Erythroblast (primary cell): Measurements from ENCODE around the gene BTF3L4.
"Not testable (repeated sequence)": the region's sequence is repeated elsewhere in the genome, so short reads cannot be mapped to it uniquely, and the experiment has no call there.

ENCODE experiments used
- DNase-seq, 2 experiments: peaks; one replicate each; lab custom pipeline; 2025; lab: John Stamatoyannopoulos, UW
- GATA1 ChIP-seq: IDR thresholded peaks from 2 replicates; pipeline ENCODE4 v1.6.1; 2011; ENCODE audit warnings: low read depth, mild to moderate bottlenecking, control low read depth, low read length, moderate library complexity
- POLR2A ChIP-seq: IDR thresholded peaks from 2 replicates; pipeline ENCODE4 v1.6.1; 2011; ENCODE audit warnings: mild to moderate bottlenecking, low read length

Gene BTF3L4

DNA sequence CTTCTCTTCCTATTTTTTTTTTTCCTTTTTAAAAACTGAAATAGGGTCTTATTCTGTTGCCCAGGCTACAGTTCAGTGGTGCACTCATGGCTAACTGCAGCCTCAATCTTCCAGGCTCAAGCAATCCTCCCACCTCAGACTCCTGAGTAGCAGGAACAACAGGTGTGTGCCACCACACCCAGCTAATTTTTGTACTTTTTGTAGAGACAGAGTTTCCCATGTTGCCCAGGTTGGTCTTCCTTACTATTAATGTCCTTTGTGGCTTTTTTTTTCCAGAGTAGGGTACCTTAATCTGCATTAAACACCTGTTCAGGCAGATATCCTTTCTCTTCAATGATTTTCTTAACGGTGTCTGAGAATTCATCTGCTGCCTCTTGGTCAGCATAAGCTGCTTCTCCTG, 18.2 kb upstream of the BTF3L4 start:
- no peak for DNase-seq
- TF ChIP-seq GATA1 (no peak), POLR2A (no peak)

- TF ChIP-seq GATA1 (no peak), POLR2A (no peak)
- no peak for DNase-seq
Observed at GRCh38 chr1:52041551-52042185, 14.4 kb upstream of the BTF3L4 start.

- TF ChIP-seq POLR2A (no peak), GATA1 (no peak)
- no peak for DNase-seq
Observed at GRCh38 chr1:52045236-52045635, 10.9 kb upstream of the BTF3L4 start.

DNA sequence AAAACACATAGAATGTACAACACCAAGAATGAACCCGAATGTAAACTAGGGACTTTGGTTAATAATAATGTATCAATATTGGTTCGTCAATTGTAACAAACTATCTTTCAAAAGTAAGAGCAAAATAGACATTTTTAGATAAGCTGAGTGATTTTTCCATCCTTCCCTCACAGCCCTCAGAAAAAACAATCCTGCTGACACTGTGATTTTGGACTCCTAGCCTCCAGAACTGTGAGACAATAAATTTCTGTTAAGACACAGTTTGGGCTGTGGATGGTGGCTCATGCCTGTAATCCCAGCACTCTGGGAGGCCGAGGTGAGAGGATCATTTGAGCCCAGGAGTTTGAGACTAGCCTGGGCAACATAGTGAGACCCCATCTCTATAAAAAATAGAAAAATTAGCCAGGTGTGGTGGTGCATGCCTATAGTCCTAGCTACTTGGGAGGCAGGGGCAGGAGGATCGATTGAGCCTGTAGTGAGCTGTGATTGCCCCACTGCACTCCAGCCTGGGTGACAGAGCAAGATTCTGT, 10.4 kb upstream of the BTF3L4 start:
- not testable (repeated sequence) for DNase-seq

DNA sequence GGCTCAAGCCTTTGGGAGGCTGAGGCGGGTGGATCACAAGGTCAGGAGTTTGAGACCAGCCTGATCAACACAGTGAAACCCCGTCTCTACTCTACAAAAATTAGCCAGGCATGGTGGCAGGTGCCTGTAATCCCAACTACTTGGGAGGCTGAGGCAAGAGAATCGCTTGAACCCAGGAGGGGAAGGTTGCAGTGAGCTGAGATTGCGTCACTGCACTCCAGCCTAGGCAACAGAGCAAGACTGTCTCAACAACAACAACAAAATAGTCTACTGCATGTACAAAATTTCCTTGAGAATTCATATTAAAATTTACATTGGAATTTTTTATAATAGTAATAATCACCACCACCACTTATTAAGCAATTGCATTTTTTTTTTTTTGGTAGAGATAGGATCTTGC, 6.8 kb upstream of the BTF3L4 start:
- not testable (repeated sequence) for DNase-seq

GRCh38 chr1:52053862-52054261, 2.2 kb upstream of the BTF3L4 start:
- TF ChIP-seq GATA1: no peak
- TF ChIP-seq POLR2A: no peak
- no peak for DNase-seq

GRCh38 chr1:52054496-52055065, 1.5 kb upstream of the BTF3L4 start:
- peak in 1 of 2 experiments; percentile 39 for DNase-seq
- TF ChIP-seq GATA1 (no peak), POLR2A (no peak)

DNA sequence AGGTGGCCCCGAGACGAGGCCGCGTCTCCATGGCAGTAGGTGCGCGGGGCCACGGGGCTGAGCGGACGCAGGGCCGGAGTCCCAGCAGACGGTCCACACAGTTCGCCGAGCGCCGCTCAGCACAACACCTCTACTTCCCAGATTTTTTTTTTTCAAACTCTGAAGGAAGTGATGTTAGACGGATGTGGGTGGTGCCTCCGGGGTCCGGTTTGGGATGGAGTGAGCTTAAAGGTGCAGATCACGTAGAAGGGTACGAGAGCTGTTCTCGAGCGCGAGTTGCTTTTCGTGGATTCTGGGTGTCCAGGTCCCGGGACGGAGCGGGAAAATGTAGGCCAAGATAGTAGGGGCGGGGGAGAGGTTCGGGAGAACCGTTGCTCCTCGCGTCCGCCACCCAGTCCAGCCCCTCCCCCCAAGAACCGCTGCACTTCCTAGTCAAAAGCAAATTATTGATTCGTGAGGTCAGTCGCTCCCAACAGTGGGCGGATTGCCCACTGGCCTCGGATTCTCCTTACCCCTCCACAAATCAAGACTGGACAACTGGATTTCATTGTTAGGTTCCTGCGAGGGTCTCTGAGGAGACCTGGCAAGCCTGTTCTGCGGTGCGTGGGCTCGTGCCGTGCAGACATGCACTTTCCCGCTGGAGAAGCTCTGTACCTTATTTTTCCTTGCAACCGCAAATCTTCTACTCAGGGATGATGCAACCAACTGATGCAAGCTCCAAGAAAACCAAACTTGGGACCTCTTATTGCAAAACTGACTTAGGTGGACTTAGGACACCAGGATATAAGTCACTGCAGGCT, 829 bp upstream of the BTF3L4 start, which contains the start of gene TXNDC12:
TXNDC12 (minus strand) TSS at position 126 of the 800 bp plus-strand sequence; CDS start at position 31, 95 bp downstream.
- DNase-seq: peak; percentile 63 to 85
- no peak for TF ChIP-seq GATA1
- peak; percentile 69 for TF ChIP-seq POLR2A

DNA sequence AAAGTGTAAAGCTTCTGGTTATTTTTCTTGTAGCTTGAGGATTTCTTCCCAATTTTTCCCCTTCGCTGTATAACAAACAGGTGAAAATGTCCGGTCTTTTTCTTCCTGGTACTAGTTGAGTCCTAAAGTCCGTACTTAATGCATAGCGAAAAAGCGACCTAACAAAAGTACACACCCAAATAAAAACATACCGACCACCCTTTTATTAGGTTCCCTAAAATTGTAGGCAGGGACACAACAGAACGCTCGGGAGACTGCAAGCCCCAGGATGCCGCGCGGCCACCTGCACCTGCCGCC, 281 bp upstream of the BTF3L4 start:
- TF ChIP-seq GATA1 (no peak), POLR2A (no peak)
- DNase-seq: no peak

GRCh38 chr1:52056937-52057231, 789 bp downstream of the BTF3L4 start:
- DNase-seq: no peak

GRCh38 chr1:52057255-52057654, 1.2 kb downstream of the BTF3L4 start:
- no peak for TF ChIP-seq POLR2A
- TF ChIP-seq GATA1: no peak
- DNase-seq: peak; percentile 63 to 70

More at GRCh38 chr1:52056937-52057231, 789 bp downstream of the BTF3L4 start:
- TF ChIP-seq GATA1: no peak
- no peak for TF ChIP-seq POLR2A

GRCh38 chr1:52057876-52058415, 1.9 kb downstream of the BTF3L4 start:
- TF ChIP-seq GATA1: no peak
- TF ChIP-seq POLR2A: no peak
- no peak for DNase-seq

DNA sequence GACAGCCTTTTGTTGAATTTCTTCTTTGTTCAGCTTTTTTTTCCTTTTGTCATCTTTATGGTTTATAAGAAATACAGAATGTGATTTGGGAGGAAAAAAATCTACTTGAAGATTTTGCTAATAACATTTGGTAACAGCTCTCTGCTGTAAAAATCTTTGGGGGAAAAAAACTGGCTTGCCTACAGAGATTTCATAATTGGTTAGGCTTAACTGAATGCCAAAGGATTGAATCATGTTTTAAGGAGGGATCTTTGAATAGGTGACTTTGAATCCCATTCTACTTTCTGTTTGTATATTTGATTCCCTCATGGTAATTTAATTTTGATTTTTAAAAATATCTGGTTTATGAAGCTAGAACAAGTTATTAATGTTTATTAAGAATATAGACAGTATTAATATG, 3.2 kb downstream of the BTF3L4 start:
- TF ChIP-seq GATA1: no peak
- no peak for TF ChIP-seq POLR2A
- no peak for DNase-seq

DNA sequence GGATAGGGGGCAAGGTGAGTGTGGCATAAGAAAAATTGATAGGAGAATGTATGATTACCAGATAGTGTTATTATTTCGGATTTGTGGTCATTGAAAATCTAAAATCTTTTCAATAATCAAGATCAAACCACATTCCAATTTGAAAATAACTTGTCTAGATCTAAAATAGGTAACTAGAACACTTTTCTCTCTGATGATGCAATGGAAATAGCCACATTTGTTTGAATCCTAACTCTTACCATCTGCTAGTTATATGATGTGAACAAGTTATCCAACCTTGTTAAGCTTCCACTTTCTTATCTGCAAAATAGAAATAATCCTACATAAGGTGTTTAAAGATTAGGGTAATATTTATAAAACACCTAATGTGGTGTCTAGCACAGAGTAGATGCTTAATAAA, 3.8 kb downstream of the BTF3L4 start:
- DNase-seq: no peak
- no peak for TF ChIP-seq GATA1
- TF ChIP-seq POLR2A: no peak

DNA sequence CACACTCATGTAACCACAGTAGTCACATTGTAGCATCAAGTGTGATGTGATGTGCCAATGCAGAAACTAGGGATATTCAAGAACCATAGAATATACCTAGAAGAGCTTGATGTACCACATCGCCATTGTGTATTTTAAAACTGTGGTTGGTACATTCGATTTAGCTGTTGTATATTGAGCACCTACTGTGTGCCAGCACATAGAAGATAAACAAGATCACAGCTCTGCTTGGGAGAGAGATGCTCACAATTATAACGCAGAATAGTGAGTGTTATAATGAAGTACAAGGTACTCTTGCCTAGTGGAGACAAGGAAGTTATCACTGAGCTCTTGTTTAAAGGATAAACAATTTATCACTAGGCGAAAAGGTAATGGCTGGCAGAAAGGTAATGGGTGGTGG, 4.7 kb downstream of the BTF3L4 start:
- no peak for TF ChIP-seq GATA1
- no peak for TF ChIP-seq POLR2A
- DNase-seq: no peak
